CD4-positive, alpha-beta T cell treated with Interleukin-15 for 1 hour (primary cell): ENCODE measurements around the gene MEF2A.

Source experiments
- DNase-seq: peaks from one replicate; pipeline ENCODE4 v3.0.0-alpha.2; 2020

Gene MEF2A

GRCh38 chr15:99707473-99708270 lies 141.9 kb downstream of the MEF2A start:
- no peak for DNase-seq

- no peak for DNase-seq
Observed at GRCh38 chr15:99708563-99708962, 142.8 kb downstream of the MEF2A start.

- DNase-seq = no peak
Observed at GRCh38 chr15:99709243-99709986, 143.6 kb downstream of the MEF2A start.

- DNase-seq = no peak
Observed at GRCh38 chr15:99711625-99712024, 145.8 kb downstream of the MEF2A start.

- no peak for DNase-seq
Observed at GRCh38 chr15:99712415-99712814, 146.6 kb downstream of the MEF2A start.

- no peak for DNase-seq
Observed at GRCh38 chr15:99716540-99717095, 150.8 kb downstream of the MEF2A start.

GRCh38 chr15:99717161-99718009 lies 151.6 kb downstream of the MEF2A start:
- DNase-seq = no peak

GRCh38 chr15:99718421-99718820 lies 152.6 kb downstream of the MEF2A start:
- no peak for DNase-seq

- DNase-seq = no peak
Observed at GRCh38 chr15:99719096-99719541, 153.3 kb downstream of the MEF2A start.

- DNase-seq = no peak
Observed at GRCh38 chr15:99720533-99720932, 154.7 kb downstream of the MEF2A start.

GRCh38 chr15:99721104-99721778 lies 155.5 kb downstream of the MEF2A start:
- no peak for DNase-seq

GRCh38 chr15:99721896-99722295 lies 156.1 kb downstream of the MEF2A start:
- no peak for DNase-seq

- no peak for DNase-seq
Observed at GRCh38 chr15:99722406-99722805, 156.6 kb downstream of the MEF2A start.

- DNase-seq = no peak
Observed at GRCh38 chr15:99726333-99726732, 160.5 kb downstream of the MEF2A start.

GRCh38 chr15:99727330-99727729 lies 161.5 kb downstream of the MEF2A start:
- no peak for DNase-seq

GRCh38 chr15:99727733-99728132 lies 161.9 kb downstream of the MEF2A start:
- no peak for DNase-seq

- DNase-seq = no peak
Observed at GRCh38 chr15:99728916-99729315, 163.1 kb downstream of the MEF2A start.

- DNase-seq = no peak
Observed at GRCh38 chr15:99729327-99729726, 163.5 kb downstream of the MEF2A start.

- DNase-seq = no peak
Observed at GRCh38 chr15:99729920-99730319, 164.1 kb downstream of the MEF2A start.

GRCh38 chr15:99731336-99732123 lies 165.7 kb downstream of the MEF2A start:
- DNase-seq = no peak

GRCh38 chr15:99732124-99732750 lies 166.5 kb downstream of the MEF2A start:
- no peak for DNase-seq
